Measurements from ENCODE around the gene IRF5.

Gene IRF5

DNA sequence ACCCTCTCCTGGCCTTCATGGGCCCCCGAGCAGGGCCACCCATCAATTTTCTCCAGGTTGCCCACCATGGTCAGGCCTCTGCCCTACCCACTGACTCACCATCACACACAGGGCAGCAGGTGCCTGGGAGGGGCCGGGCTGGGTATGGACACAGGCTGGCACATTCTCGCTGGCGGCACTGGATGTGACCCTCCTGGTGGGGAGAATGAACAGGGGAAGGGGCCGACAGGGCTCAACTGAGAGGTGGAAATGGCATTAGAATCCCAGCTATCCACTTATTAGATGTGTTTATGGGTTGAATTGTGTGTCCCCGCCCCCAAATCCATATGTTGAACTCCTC lies 43.7 kb upstream of the IRF5 start (continued):
- TF ChIP-seq, protein P1, sequence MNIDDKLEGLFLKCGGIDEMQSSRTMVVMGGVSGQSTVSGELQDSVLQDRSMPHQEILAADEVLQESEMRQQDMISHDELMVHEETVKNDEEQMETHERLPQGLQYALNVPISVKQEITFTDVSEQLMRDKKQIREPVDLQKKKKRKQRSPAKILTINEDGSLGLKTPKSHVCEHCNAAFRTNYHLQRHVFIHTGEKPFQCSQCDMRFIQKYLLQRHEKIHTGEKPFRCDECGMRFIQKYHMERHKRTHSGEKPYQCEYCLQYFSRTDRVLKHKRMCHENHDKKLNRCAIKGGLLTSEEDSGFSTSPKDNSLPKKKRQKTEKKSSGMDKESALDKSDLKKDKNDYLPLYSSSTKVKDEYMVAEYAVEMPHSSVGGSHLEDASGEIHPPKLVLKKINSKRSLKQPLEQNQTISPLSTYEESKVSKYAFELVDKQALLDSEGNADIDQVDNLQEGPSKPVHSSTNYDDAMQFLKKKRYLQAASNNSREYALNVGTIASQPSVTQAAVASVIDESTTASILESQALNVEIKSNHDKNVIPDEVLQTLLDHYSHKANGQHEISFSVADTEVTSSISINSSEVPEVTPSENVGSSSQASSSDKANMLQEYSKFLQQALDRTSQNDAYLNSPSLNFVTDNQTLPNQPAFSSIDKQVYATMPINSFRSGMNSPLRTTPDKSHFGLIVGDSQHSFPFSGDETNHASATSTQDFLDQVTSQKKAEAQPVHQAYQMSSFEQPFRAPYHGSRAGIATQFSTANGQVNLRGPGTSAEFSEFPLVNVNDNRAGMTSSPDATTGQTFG (tag by site-specific recombination; IDR thresholded peaks at IDR 0.05; ENCODE audit: borderline replicate concordance): no peak
- TF ChIP-seq ZNF19 (tag by site-specific recombination; IDR thresholded peaks at IDR 0.05; ENCODE audit: low read depth) (no peak), ZNF292 (tag by site-specific recombination; IDR thresholded peaks at IDR 0.05; ENCODE audit: borderline replicate concordance, low read depth) (no peak), KLF7 (tag by site-specific recombination; IDR thresholded peaks at IDR 0.05; ENCODE audit: borderline replicate concordance) (no peak), ZBTB21 (tag by site-specific recombination; IDR thresholded peaks at IDR 0.05) (no peak), MZF1 (tag by site-specific recombination; IDR thresholded peaks at IDR 0.05; ENCODE audit: borderline replicate concordance) (no peak), ZNF629 (tag by site-specific recombination; IDR thresholded peaks at IDR 0.05) (no peak), ZNF140 (tag by site-specific recombination; IDR thresholded peaks at IDR 0.05) (no peak), ZNF585B (tag by site-specific recombination; IDR thresholded peaks at IDR 0.05) (no peak), ZNF366 (tag by site-specific recombination; conservative IDR thresholded peaks at IDR 0.05) (no peak)
- TF ChIP-seq, protein P2, sequence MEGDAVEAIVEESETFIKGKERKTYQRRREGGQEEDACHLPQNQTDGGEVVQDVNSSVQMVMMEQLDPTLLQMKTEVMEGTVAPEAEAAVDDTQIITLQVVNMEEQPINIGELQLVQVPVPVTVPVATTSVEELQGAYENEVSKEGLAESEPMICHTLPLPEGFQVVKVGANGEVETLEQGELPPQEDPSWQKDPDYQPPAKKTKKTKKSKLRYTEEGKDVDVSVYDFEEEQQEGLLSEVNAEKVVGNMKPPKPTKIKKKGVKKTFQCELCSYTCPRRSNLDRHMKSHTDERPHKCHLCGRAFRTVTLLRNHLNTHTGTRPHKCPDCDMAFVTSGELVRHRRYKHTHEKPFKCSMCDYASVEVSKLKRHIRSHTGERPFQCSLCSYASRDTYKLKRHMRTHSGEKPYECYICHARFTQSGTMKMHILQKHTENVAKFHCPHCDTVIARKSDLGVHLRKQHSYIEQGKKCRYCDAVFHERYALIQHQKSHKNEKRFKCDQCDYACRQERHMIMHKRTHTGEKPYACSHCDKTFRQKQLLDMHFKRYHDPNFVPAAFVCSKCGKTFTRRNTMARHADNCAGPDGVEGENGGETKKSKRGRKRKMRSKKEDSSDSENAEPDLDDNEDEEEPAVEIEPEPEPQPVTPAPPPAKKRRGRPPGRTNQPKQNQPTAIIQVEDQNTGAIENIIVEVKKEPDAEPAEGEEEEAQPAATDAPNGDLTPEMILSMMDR (tag by site-specific recombination; IDR thresholded peaks at IDR 0.05): no peak

DNA sequence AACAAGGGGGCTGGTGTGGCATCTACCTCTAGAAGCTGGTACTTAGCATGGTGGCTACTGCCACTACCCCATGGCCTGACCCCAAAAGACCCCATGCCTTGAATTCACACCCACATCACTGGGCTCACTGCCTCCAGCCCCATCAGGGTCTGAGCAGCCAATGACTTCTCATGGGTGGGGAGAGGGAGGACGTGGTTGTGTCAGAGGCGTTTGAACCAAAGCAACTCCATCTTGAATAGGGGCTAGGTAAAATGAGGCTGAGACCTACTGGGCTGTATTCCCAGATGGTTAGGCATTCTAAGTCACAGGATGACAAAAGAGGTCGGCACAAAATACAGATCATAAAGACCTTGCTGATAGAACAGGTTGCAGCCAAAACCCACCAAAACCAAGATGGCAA lies 42.4 kb upstream of the IRF5 start:
- H3K27ac ChIP-seq (ENCODE audit: extremely low read depth, low read depth, low read length): no peak overlapping the region
- ChIA-PET CTCF (interaction anchor here (1.5 kb wide), 1 partner anchor 12 kb away, joined by 4 read pairs; no protein-coding TSS in a partner anchor), POLR2A (no interaction called here)
- H3K36me3 ChIP-seq (ENCODE audit: control insufficient read depth in 2 of 2, insufficient read depth in 1 of 2, low read length in 2 of 2): no peaks in the 10 kb centered on the region
- TF ChIP-seq ZNF366 (tag by site-specific recombination; conservative IDR thresholded peaks at IDR 0.05): no peak
- no peaks in the 10 kb centered on the region for H3K9me3 ChIP-seq (ENCODE audit: control insufficient read depth, insufficient read depth, low read depth, low read length)
- no peak overlapping the region for H3K4me3 ChIP-seq (ENCODE audit: low read depth, low read length)
- no peaks in the 10 kb centered on the region for H3K4me1 ChIP-seq (ENCODE audit: control insufficient read depth, insufficient read depth, low read length)

DNA sequence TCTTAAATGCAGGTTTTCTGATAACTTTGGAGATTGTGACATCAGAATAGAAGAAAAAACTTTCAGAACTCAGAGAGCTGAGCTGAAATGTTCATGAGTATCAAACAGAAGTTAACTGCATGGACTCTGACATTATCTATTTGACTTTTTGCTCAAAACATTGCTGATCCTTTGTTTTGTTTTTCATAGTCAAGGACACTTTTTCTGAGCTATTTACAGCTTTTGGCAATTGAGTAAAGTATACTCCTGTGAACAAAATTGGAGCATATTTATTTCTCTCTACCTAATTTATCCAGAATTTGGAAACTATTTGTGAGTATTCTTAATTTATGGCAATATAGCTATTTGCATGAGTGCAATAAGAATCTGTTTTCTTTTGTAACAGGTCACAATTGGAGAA lies 38.3 kb upstream of the IRF5 start:
- CTCF ChIA-PET: interaction anchor here (0.7 to 2.1 kb wide), 4 partner anchors 16 to 192 kb away, joined by 4 to 9 read pairs (median 4); no protein-coding TSS in a partner anchor
- no peaks in the 10 kb centered on the region for H3K36me3 ChIP-seq (ENCODE audit: control insufficient read depth in 2 of 2, insufficient read depth in 1 of 2, low read length in 2 of 2)
- no peaks in the 10 kb centered on the region for H3K4me1 ChIP-seq (ENCODE audit: control insufficient read depth, insufficient read depth, low read length)
- no peak overlapping the region for H3K4me3 ChIP-seq (ENCODE audit: low read depth, low read length)
- POLR2A ChIA-PET: no interaction called here
- no peak overlapping the region for H3K27ac ChIP-seq (ENCODE audit: extremely low read depth, low read depth, low read length)
- no peaks in the 10 kb centered on the region for H3K9me3 ChIP-seq (ENCODE audit: control insufficient read depth, insufficient read depth, low read depth, low read length)
- TF ChIP-seq ZNF549 (tag by site-specific recombination; IDR thresholded peaks at IDR 0.05) (peak; percentile 60; the same call in 1 of the 2 replicates), ZNF211 (tag by site-specific recombination; IDR thresholded peaks at IDR 0.05; ENCODE audit: low read depth) (0 out of 2 replicates have a peak, but pooled peaks have one; percentile 24), ZNF302 (tag by site-specific recombination; IDR thresholded peaks at IDR 0.05; ENCODE audit: low read depth) (no peak), SETDB1 (IDR thresholded peaks at IDR 0.05; ENCODE audit: insufficient read length, low read length) (peak; percentile 97), YY2 (tag by site-specific recombination; IDR thresholded peaks at IDR 0.05) (no peak), ZNF777 (tag by site-specific recombination; IDR thresholded peaks at IDR 0.05; ENCODE audit: borderline replicate concordance) (no peak), GLIS1 (tag by site-specific recombination; IDR thresholded peaks at IDR 0.05) (no peak), REPIN1 (tag by site-specific recombination; IDR thresholded peaks at IDR 0.05; ENCODE audit: low read depth) (no peak), SP2 (tag by site-specific recombination; IDR thresholded peaks at IDR 0.05) (no peak)
- TF ChIP-seq, protein P3, sequence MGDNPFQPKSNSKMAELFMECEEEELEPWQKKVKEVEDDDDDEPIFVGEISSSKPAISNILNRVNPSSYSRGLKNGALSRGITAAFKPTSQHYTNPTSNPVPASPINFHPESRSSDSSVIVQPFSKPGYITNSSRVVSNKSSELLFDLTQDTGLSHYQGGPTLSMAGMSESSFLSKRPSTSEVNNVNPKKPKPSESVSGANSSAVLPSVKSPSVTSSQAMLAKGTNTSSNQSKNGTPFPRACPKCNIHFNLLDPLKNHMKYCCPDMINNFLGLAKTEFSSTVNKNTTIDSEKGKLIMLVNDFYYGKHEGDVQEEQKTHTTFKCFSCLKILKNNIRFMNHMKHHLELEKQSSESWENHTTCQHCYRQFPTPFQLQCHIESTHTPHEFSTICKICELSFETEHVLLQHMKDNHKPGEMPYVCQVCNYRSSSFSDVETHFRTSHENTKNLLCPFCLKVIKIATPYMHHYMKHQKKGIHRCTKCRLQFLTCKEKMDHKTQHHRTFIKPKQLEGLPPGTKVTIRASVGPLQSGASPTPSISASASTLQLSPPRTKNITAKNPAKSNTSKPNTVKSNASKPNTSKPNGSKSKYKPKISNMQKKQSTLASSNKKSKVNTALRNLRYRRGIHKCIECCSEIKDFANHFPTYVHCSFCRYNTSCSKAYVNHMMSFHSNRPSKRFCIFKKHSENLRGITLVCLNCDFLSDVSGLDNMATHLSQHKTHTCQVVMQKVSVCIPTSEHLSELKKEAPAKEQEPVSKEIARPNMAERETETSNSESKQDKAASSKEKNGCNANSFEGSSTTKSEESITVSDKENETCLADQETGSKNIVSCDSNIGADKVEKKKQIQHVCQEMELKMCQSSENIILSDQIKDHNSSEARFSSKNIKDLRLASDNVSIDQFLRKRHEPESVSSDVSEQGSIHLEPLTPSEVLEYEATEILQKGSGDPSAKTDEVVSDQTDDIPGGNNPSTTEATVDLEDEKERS (tag by site-specific recombination; IDR thresholded peaks at IDR 0.05): 0 out of 2 replicates have a peak, but pooled peaks have one; percentile 22
- TF ChIP-seq, protein P4, sequence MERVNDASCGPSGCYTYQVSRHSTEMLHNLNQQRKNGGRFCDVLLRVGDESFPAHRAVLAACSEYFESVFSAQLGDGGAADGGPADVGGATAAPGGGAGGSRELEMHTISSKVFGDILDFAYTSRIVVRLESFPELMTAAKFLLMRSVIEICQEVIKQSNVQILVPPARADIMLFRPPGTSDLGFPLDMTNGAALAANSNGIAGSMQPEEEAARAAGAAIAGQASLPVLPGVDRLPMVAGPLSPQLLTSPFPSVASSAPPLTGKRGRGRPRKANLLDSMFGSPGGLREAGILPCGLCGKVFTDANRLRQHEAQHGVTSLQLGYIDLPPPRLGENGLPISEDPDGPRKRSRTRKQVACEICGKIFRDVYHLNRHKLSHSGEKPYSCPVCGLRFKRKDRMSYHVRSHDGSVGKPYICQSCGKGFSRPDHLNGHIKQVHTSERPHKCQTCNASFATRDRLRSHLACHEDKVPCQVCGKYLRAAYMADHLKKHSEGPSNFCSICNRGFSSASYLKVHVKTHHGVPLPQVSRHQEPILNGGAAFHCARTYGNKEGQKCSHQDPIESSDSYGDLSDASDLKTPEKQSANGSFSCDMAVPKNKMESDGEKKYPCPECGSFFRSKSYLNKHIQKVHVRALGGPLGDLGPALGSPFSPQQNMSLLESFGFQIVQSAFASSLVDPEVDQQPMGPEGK (tag by site-specific recombination; IDR thresholded peaks at IDR 0.05): no peak
- TF ChIP-seq, protein P5, sequence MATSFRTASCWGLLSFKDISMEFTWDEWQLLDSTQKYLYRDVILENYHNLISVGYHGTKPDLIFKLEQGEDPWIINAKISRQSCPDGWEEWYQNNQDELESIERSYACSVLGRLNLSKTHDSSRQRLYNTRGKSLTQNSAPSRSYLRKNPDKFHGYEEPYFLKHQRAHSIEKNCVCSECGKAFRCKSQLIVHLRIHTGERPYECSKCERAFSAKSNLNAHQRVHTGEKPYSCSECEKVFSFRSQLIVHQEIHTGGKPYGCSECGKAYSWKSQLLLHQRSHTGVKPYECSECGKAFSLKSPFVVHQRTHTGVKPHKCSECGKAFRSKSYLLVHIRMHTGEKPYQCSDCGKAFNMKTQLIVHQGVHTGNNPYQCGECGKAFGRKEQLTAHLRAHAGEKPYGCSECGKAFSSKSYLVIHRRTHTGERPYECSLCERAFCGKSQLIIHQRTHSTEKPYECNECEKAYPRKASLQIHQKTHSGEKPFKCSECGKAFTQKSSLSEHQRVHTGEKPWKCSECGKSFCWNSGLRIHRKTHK (tag by site-specific recombination; IDR thresholded peaks at IDR 0.05): 0 out of 2 replicates have a peak, but pooled peaks have one; percentile 38

Measured in HEK293 (cell line).